H1 (cell line): Measurements from ENCODE around the gene PIGH. TPM values are rescaled to one million over a fixed set of nuclear protein-coding genes. Genes with fewer than 3 reads are reported as not detected.
A peak's percentile ranks its signal among the peaks of the same experiment; 100 is the strongest.

ENCODE experiments used
- CTCF ChIA-PET: fragments of 300-600 bp; sonication (Branson Sonifier 250); formaldehyde crosslinking; loops from one replicate; lab custom pipeline; 2021; ENCODE audit not compliant: partially characterized antibody; lab: Charles Lee
- POLR2A ChIA-PET: fragments of 300-600 bp; sonication (Branson Sonifier 250); formaldehyde crosslinking; loops from one replicate; lab custom pipeline; 2021; ENCODE audit warnings: inconsistent platforms; ENCODE audit not compliant: partially characterized antibody; lab: Charles Lee
- DNase-seq, 2 experiments: peaks; one replicate each; pipeline versions ENCODE4 v3.0.0 to v3.0.0-alpha.2; 2010 to 2022; ENCODE audit warnings: low spot score in 2 of 2, low read depth in 1 of 2, mixed read lengths in 1 of 2
- FAIRE-seq: peaks from 2 replicates; lab custom pipeline; 2011; peaks lifted over from hg19 to GRCh38; lab: Jason Lieb, UNC
- H2AFZ ChIP-seq: 2 replicates; pipeline ENCODE4 v1.8.1; 2012; ENCODE audit warnings: low read length, inconsistent platforms
- H2AK5ac ChIP-seq: 2 replicates; pipeline ENCODE4 v1.6.1; 2013; ENCODE audit warnings: low read depth, low read length
- H2BK120ac ChIP-seq: replicated peaks from 2 replicates; pipeline ENCODE3; 2013; ENCODE audit warnings: low read depth, low read length, inconsistent platforms
- H2BK12ac ChIP-seq: 2 replicates; pipeline ENCODE4 v1.6.1; 2013; ENCODE audit warnings: low read depth, low read length
- H2BK15ac ChIP-seq: 2 replicates; pipeline ENCODE4 v1.6.1; 2013; ENCODE audit warnings: low read length
- H2BK20ac ChIP-seq: 2 replicates; pipeline ENCODE4 v1.6.1; 2013; ENCODE audit warnings: low read length
- H2BK5ac ChIP-seq: 2 replicates; pipeline ENCODE4 v1.6.1; 2013; ENCODE audit warnings: low read depth, low read length
- H3K14ac ChIP-seq: 2 replicates; pipeline ENCODE4 v1.6.1; 2013; ENCODE audit warnings: inconsistent platforms; ENCODE audit not compliant: insufficient read length
- H3K18ac ChIP-seq: 2 replicates; pipeline ENCODE4 v1.6.1; 2013; ENCODE audit warnings: low read length; ENCODE audit errors: extremely low read depth
- H3K23ac ChIP-seq: 2 replicates; pipeline ENCODE4 v1.6.1; 2013; ENCODE audit warnings: inconsistent platforms; ENCODE audit not compliant: insufficient read length
- H3K23me2 ChIP-seq: 2 replicates; pipeline ENCODE4 v1.6.1; 2013; ENCODE audit warnings: low read depth, low read length
- H3K27ac ChIP-seq: 2 replicates; pipeline ENCODE4 v1.6.1; 2011; ENCODE audit warnings: low read depth, low read length, inconsistent platforms
- H3K27me3 ChIP-seq, 4 experiments: replicated peaks in 1 of 4; 1 replicate in 1 of 4; 2 replicates in 3 of 4; pipeline versions ENCODE4 v1.6.1 to v1.8.1; 2011 to 2013; ENCODE audit warnings: low read length in 3 of 4, mild to moderate bottlenecking in 3 of 4, inconsistent platforms in 2 of 4, mixed read lengths in 2 of 4, moderate library complexity in 1 of 4; ENCODE audit not compliant: control insufficient read depth in 3 of 4, insufficient read depth in 3 of 4; ENCODE audit errors: extremely low read depth in 1 of 4
- H3K36me3 ChIP-seq, 4 experiments: 2 replicates each; pipeline versions ENCODE4 v1.6.1 to v1.8.1; 2011 to 2013; ENCODE audit warnings: mild to moderate bottlenecking in 4 of 4, low read length in 3 of 4, moderate library complexity in 2 of 4, control low read depth in 1 of 4, inconsistent platforms in 1 of 4; ENCODE audit not compliant: insufficient read depth in 4 of 4, control insufficient read depth in 2 of 4
- H3K4ac ChIP-seq: replicated peaks from 2 replicates; pipeline ENCODE3; 2013; ENCODE audit warnings: low read length, low read depth, mixed read lengths, inconsistent platforms; ENCODE audit not compliant: insufficient read length
- H3K4me1 ChIP-seq, 4 experiments: replicated peaks in 1 of 4; 1 replicate in 1 of 4; 2 replicates in 3 of 4; pipeline versions ENCODE4 v1.6.1 to v1.8.1; 2011 to 2013; ENCODE audit warnings: low read length in 3 of 4, inconsistent platforms in 2 of 4, mixed read lengths in 1 of 4; ENCODE audit not compliant: insufficient read depth in 4 of 4, control insufficient read depth in 3 of 4
- H3K4me2 ChIP-seq, 2 experiments: 2 replicates each; pipeline versions ENCODE4 v1.6.1 to v1.8.1; 2011 to 2013; ENCODE audit warnings: low read depth in 2 of 2, low read length in 2 of 2, control low read depth in 1 of 2, inconsistent platforms in 1 of 2, mild to moderate bottlenecking in 1 of 2; ENCODE audit not compliant: insufficient read depth in 1 of 2
- H3K4me3 ChIP-seq, 4 experiments: fragments of 200-600, 300-600 bp in 1 of 4; sonication (generic), shearing (Covaris generic), sonication (Bioruptor Twin) in 1 of 4; 2 replicates each; pipeline versions ENCODE4 v1.5.1 to v1.8.1; 2011 to 2016; ENCODE audit warnings: low read length in 4 of 4, low read depth in 3 of 4, control low read depth in 2 of 4, inconsistent platforms in 2 of 4, mild to moderate bottlenecking in 2 of 4, mixed read lengths in 1 of 4, moderate library complexity in 1 of 4; ENCODE audit not compliant: insufficient read depth in 2 of 4; ENCODE audit errors: extremely low read depth in 1 of 4
- H3K56ac ChIP-seq: replicated peaks from 2 replicates; pipeline ENCODE3; 2013; ENCODE audit warnings: low read depth, mild to moderate bottlenecking, mixed read lengths, low read length, inconsistent platforms; ENCODE audit not compliant: insufficient read length
- H3K79me1 ChIP-seq: 2 replicates; pipeline ENCODE4 v1.6.1; 2013; ENCODE audit warnings: low read depth, low read length, control low read depth
- H3K79me2 ChIP-seq, 2 experiments: 2 replicates each; pipeline versions ENCODE4 v1.6.1 to v1.8.1; 2012 to 2013; ENCODE audit warnings: low read length in 2 of 2, mild to moderate bottlenecking in 2 of 2, inconsistent platforms in 1 of 2; ENCODE audit not compliant: insufficient read depth in 2 of 2, control insufficient read depth in 1 of 2
- H3K9ac ChIP-seq, 4 experiments: replicated peaks in 1 of 4; 1 replicate in 1 of 4; 2 replicates in 3 of 4; pipeline versions ENCODE4 v1.6.1 to v1.8.1; 2011 to 2013; ENCODE audit warnings: low read depth in 3 of 4, low read length in 3 of 4, control low read depth in 2 of 4, mild to moderate bottlenecking in 2 of 4, moderate library complexity in 2 of 4, inconsistent platforms in 1 of 4; ENCODE audit errors: extremely low read depth in 1 of 4
- H3K9me3 ChIP-seq, 2 experiments: 2 replicates each; pipeline versions ENCODE4 v1.6.1 to v1.8.1; 2012 to 2013; ENCODE audit warnings: mild to moderate bottlenecking in 2 of 2, moderate library complexity in 2 of 2, control low read depth in 1 of 2, inconsistent platforms in 1 of 2, low read depth in 1 of 2, low read length in 1 of 2, mixed read lengths in 1 of 2; ENCODE audit not compliant: insufficient read depth in 2 of 2
- H4K20me1 ChIP-seq, 2 experiments: replicated peaks in 1 of 2; 2 replicates each; pipeline versions ENCODE3 to v1.8.1; 2011 to 2013; ENCODE audit warnings: inconsistent platforms in 2 of 2, low read length in 2 of 2, mild to moderate bottlenecking in 1 of 2; ENCODE audit not compliant: insufficient read depth in 2 of 2, control insufficient read depth in 1 of 2
- H4K5ac ChIP-seq: 2 replicates; pipeline ENCODE4 v1.6.1; 2013; ENCODE audit warnings: low read length, low read depth, mixed read lengths, inconsistent platforms; ENCODE audit not compliant: insufficient read length
- H4K8ac ChIP-seq: 2 replicates; pipeline ENCODE4 v1.8.0; 2013; ENCODE audit warnings: mild to moderate bottlenecking, moderate library complexity, low read length, inconsistent platforms; ENCODE audit not compliant: insufficient read depth; ENCODE audit errors: extremely low read depth
- H4K91ac ChIP-seq: replicated peaks from 2 replicates; pipeline ENCODE3; 2013; ENCODE audit warnings: low read length, mixed read lengths, inconsistent platforms; ENCODE audit not compliant: insufficient read length
- CTBP2 ChIP-seq: IDR thresholded peaks from 2 replicates; pipeline ENCODE4 v1.7.0; 2011; ENCODE audit warnings: borderline replicate concordance, mild to moderate bottlenecking, moderate library complexity, mixed read lengths, low read length; ENCODE audit not compliant: insufficient read depth, insufficient read length
- JUND ChIP-seq: IDR thresholded peaks from 2 replicates; pipeline ENCODE4 v1.6.1; 2011; ENCODE audit warnings: mild to moderate bottlenecking, improper control_type of control experiment, low read length
- NANOG ChIP-seq: IDR thresholded peaks from 2 replicates; pipeline ENCODE4 v1.6.1; 2011; ENCODE audit warnings: low read length, low read depth, mild to moderate bottlenecking, inconsistent platforms; ENCODE audit not compliant: insufficient read depth, poor library complexity, severe bottlenecking
- RNF2 ChIP-seq: fragments of 200-900, 300-1000 bp; sonication (generic); IDR thresholded peaks from 2 replicates; pipeline ENCODE4 v1.7.1; 2016; ENCODE audit warnings: borderline replicate concordance, low read depth, mild to moderate bottlenecking, antibody characterized with exemption, low read length; ENCODE audit not compliant: poor library complexity, severe bottlenecking; ENCODE audit errors: missing control alignments
- RXRA ChIP-seq: IDR thresholded peaks from 2 replicates; pipeline ENCODE4 v1.6.1; 2011; ENCODE audit warnings: low read depth, mild to moderate bottlenecking, low read length, moderate library complexity; ENCODE audit not compliant: insufficient read depth
- SRF ChIP-seq: IDR thresholded peaks from 2 replicates; pipeline ENCODE4 v1.6.1; 2011; ENCODE audit warnings: mild to moderate bottlenecking, low read depth, low read length, moderate library complexity
- TCF12 ChIP-seq: IDR thresholded peaks from 2 replicates; pipeline ENCODE4 v1.6.1; 2011; ENCODE audit warnings: low read depth, mild to moderate bottlenecking, low read length
- TEAD4 ChIP-seq: IDR thresholded peaks from 2 replicates; pipeline ENCODE4 v1.6.1; 2012; ENCODE audit warnings: low read depth, low read length, inconsistent platforms, mixed read lengths
- WGBS, 2 experiments: shearing (Covaris generic) in 1 of 2; methylation state at CpG; one replicate each; pipeline versions ENCODE4 v1.1.6 to v1.1.7; 2013 to 2015; ENCODE audit warnings: low lambda C conversion rate in 2 of 2, mixed read lengths in 2 of 2, inconsistent platforms in 1 of 2, low coverage in 1 of 2, missing lambda C conversion rate in 1 of 2; ENCODE audit not compliant: insufficient replicate concordance in 2 of 2, insufficient coverage in 1 of 2, insufficient read length in 1 of 2; ENCODE audit errors: extremely low coverage in 1 of 2, missing lambda C conversion rate in 1 of 2; 5-methylcytosine and 5-hydroxymethylcytosine counted together
- polyA plus RNA-seq, 7 experiments: library from polyadenylated mRNA; depleted of rRNA in 3 of 7; stranded (reverse) in 5 of 7; unstranded in 2 of 7; fragments of >200 nt in 5 of 7; fragments of 200-250 nt in 2 of 7; gene quantifications; 1 replicate in 5 of 7; 2 replicates in 1 of 7; 4 replicates in 1 of 7; pipeline versions ENCODE4 v1.2.1 to v1.2.3, GENCODE V29; 2011 to 2013; ENCODE audit warnings: missing spikeins in 2 of 7, mixed read lengths in 2 of 7
- total RNA-seq: library from RNA; stranded (reverse); fragmentation: NEBNext Ultra II Directional; extraction: Animal tissue kit (Norgen Biotek cat#: 25700); gene quantifications from 2 replicates; pipeline ENCODE4 v1.2.1, GENCODE V29; 2021
- TF ChIP-seq, protein P1 (sequence below), 3 experiments: IDR thresholded peaks; 1 replicate in 2 of 3; 2 replicates in 1 of 3; pipeline versions ENCODE4 v1.5.1 to v1.6.1; 2011; ENCODE audit warnings: low read length in 3 of 3, mild to moderate bottlenecking in 3 of 3, inconsistent platforms in 2 of 3, low read depth in 1 of 3, moderate library complexity in 1 of 3; ENCODE audit not compliant: insufficient read depth in 1 of 3; ENCODE audit errors: control extremely low read depth in 1 of 3

Gene PIGH
- total and polyA plus RNA-seq, 2 of the 8 experiments (the other 6 are each of a cell fraction or from before 2014, with no cell fraction given) = 7.2 to 8.6 TPM

- ChIA-PET POLR2A (interaction anchor here (1.2 to 3.7 kb wide), 3 partner anchors 9 to 133 kb away, joined by 3 to 16 read pairs (median 6); no protein-coding TSS in a partner anchor), CTCF (interaction anchor here (0.6 to 18.2 kb wide), 9 partner anchors 9 to 525 kb away, joined by 3 to 187 read pairs (median 5); no protein-coding TSS in a partner anchor)
- peaks cover 0 to 2% (median 0%) of the 10 kb centered on the region in 4 experiments; a peak in 1 of 8 replicates for H3K36me3 ChIP-seq
- H2BK12ac ChIP-seq = peak overlapping the region; percentile 50; the same call in 1 of the 2 replicates
- H3K4me2 ChIP-seq = no peak overlapping the region
- H3K23ac ChIP-seq = no peak overlapping the region
- H2BK5ac ChIP-seq = peak overlapping the region; percentile 52
- H2AK5ac ChIP-seq = no peak overlapping the region
- no peak overlapping the region for H3K9ac ChIP-seq
- WGBS, 2 experiments = 87% methylated on average over 3 of the region's 3 CpGs; no CpG with 5 or more reads in 1 of the 2 experiments
- no peak overlapping the region for H2BK120ac ChIP-seq
- DNase-seq (no peak), FAIRE-seq (no peak)
- no peak overlapping the region for H4K8ac ChIP-seq
- H3K18ac ChIP-seq = no peak overlapping the region
- no peak overlapping the region for H3K56ac ChIP-seq
- no peak overlapping the region for H2BK15ac ChIP-seq
- H4K91ac ChIP-seq = no peak overlapping the region
- no peaks in the 10 kb centered on the region for H3K9me3 ChIP-seq
- H3K23me2 ChIP-seq = no peaks in the 10 kb centered on the region
- no peaks in the 10 kb centered on the region for H3K27me3 ChIP-seq
- no peak overlapping the region for H3K14ac ChIP-seq
- peaks cover 0 to 3% (median under 1%) of the 10 kb centered on the region in 4 experiments; a peak in 2 of 7 replicates for H3K4me1 ChIP-seq
- H3K27ac ChIP-seq = no peak overlapping the region
- no peak overlapping the region for H4K5ac ChIP-seq
- no peaks in the 10 kb centered on the region for H3K79me2 ChIP-seq
- no peaks in the 10 kb centered on the region for H4K20me1 ChIP-seq
- no peak overlapping the region for H3K4ac ChIP-seq
- no peaks in the 10 kb centered on the region for H3K79me1 ChIP-seq
- H2BK20ac ChIP-seq = no peak overlapping the region
- no peak overlapping the region for H3K4me3 ChIP-seq
- H2AFZ ChIP-seq = no peak overlapping the region
- no peak for TF ChIP-seq TCF12
- no peak for TF ChIP-seq JUND
- no peak for TF ChIP-seq TEAD4
- no peak for TF ChIP-seq NANOG
- TF ChIP-seq CTBP2 = no peak
- TF ChIP-seq, protein P1, sequence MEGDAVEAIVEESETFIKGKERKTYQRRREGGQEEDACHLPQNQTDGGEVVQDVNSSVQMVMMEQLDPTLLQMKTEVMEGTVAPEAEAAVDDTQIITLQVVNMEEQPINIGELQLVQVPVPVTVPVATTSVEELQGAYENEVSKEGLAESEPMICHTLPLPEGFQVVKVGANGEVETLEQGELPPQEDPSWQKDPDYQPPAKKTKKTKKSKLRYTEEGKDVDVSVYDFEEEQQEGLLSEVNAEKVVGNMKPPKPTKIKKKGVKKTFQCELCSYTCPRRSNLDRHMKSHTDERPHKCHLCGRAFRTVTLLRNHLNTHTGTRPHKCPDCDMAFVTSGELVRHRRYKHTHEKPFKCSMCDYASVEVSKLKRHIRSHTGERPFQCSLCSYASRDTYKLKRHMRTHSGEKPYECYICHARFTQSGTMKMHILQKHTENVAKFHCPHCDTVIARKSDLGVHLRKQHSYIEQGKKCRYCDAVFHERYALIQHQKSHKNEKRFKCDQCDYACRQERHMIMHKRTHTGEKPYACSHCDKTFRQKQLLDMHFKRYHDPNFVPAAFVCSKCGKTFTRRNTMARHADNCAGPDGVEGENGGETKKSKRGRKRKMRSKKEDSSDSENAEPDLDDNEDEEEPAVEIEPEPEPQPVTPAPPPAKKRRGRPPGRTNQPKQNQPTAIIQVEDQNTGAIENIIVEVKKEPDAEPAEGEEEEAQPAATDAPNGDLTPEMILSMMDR (IDR thresholded peaks at IDR 0.05; ENCODE audit: control extremely low read depth in 1 of 3, insufficient read depth in 1 of 3, low read depth in 1 of 3, low read length in 3 of 3) = no peak
- TF ChIP-seq SRF = no peak
- no peak for TF ChIP-seq RNF2
- TF ChIP-seq RXRA = no peak
These were observed 42.4 kb downstream of the PIGH start for GRCh38 chr14:67557656-67558055.
